ENCODE measurements around the gene ASS1.

Gene ASS1

DNA sequence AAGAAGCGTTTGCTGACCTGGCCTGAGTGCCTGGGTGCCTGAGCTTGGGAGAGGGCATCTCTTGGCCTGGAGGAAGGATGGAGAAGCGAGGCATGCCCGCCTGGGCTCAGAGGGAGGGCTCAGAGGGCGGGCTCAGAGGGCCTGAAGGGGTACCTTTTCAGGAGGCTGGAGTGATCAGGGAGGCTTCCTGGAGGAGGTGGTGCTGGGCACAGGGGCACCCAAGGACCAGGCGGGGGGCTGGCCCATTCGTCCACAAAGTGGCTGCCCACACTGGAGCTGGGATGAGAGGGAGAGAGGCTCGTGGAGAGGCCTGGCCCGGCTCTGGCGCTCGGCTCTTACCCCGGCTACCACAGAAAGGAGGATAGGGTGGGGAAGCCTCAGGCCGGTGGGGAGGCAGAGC, 32.8 kb downstream of the ASS1 start:
- no peak for DNase-seq

DNA sequence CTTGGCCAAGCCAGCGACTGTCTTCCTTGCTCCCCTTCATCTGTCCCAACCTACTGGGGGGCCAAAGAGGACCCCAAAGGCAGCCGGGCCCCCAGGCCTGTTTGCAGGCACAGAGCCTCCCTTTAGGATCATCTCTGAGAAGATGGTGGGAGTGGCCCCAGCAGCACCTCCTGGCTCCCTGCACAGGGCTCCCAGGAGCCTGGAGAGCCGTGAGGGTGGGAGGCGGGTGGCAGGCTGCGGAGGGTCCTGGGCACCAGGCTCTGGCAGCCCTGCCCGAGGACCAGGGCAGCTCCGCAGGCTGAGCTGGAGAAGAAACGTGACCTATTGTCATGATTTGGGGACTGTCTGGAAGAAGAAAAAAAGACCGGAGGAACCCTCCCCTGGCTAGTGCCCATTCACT, 33.4 kb downstream of the ASS1 start:
- DNase-seq, result no peak

DNA sequence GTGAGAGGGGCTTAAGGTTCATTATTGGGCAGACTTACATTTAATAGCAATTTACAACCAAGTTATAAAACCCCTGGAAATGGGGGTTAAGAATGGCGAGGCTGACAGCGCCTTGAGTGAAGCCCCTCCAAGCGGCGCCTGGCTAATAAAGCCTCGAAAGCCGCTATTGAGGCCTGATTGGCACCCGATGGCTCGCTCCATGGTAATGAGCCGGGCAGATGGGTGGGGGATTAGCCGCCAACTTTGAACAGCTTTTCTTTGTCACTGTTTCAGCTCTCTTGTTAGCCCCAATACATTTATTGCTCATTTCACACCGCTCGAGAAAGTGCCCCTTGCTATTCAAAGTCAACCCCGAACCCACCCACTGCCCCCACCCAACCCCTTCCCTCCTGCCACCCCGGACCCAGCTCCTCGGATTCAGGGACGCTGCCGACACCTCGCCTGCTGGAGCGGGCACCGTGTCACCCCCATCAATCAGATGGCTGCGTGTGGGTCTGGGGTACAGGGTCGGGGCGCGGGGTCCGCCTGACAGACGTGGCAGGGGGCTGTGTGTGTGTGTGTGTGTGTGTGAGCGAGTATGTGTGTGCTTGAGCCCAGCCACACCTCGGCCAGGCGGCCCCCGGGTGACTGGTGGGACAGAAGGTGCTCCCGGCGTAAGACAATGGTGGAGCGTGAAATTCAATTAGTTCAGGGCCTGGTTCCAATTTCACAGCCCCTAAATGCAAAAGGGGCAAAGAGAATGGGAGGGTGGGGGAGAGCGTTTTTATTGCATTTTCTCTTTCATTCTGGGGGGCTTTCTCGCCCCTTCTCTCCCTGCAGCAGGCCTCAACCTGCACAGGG, 34.2 kb downstream of the ASS1 start:
- no peak for DNase-seq

DNA sequence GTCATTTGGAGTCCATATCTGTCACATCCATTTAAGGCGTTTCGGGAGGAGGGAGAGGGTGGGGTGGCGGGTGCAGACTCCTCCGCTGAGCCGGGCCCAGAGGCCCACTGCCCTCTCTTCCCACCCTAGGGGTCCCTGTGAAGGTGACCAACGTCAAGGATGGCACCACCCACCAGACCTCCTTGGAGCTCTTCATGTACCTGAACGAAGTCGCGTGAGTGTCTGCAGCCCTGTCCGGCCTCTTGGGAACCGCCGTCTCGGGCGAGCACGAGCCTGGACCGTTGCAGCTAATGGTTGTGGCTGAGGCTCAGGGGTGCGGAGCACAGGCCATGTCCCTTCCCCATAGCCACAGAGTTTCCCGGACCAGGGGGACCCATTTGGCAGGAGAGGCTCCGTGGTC, 34.8 kb downstream of the ASS1 start:
- no peak for DNase-seq

DNA sequence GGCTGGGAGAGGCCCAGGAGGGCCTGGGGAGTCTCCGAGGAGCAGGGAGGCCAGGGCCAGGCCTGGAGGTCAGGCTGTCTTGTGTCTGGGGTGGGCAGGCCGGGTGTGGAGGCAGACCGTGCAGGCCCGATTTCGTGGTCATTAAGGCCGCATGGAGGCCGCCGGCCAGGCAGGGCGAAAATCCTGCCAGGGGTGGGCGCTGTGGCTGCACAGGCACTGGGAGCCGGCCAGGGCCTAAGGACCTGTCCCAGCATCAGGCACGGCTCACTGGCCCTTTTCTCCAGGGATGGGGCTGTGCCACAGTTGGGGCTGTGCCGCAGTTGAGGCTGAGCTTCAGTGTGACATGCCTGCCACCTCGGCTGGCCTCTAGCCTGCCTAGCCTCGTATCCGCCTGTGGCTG, 35.9 kb downstream of the ASS1 start:
- DNase-seq, result peak in 1 of 3 donors; percentile 11

DNA sequence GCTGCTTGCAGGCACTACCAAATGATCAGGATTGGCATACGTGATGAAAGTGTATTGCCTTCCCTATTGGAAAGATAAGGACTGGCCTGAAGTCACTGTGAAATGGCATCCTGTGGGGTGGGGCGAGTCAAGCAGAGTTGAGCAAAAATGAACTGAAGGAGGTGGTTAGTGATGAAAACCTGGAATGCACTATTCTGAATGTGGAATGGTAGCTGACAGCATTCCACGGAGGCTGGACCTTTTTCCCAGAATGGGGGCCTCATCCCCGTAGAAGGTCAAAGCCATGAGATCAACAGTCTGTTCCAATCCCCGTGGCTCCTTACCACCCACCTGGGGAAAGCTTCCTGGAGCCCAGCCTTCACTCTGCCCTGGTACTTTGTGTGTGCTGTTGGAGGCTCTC, 37.7 kb downstream of the ASS1 start:
- no peak for DNase-seq

DNA sequence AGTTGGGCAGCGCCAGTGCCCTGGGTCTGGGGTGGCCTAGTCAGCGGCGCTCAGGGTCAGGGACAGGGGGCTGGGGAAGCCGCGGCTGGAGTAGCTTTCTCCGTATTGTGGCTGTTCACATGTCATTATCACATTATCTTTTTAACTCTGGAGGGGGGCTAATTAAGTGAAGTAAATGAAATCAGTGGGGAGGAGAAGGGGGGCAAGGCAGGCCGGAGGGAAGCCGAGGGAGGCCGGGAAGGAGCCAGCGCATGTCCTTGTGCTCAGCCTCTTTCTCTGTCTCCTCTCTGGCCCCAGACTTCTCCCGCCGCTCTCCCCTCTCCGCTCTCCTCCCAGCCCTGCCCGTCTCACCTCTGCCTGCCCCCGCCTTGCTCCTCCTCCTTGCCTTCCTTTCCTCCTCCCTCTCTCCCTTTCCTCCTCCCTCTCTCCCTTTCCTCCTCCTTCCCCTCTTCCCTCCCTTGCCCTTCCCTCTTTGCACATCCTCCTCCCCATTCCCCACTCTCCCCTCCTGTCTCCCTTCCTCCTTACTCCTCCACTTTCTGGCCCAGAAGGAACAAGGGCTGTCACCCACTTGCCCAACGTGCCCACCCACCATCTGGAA, 38.7 kb downstream of the ASS1 start:
- no peak for DNase-seq

DNA sequence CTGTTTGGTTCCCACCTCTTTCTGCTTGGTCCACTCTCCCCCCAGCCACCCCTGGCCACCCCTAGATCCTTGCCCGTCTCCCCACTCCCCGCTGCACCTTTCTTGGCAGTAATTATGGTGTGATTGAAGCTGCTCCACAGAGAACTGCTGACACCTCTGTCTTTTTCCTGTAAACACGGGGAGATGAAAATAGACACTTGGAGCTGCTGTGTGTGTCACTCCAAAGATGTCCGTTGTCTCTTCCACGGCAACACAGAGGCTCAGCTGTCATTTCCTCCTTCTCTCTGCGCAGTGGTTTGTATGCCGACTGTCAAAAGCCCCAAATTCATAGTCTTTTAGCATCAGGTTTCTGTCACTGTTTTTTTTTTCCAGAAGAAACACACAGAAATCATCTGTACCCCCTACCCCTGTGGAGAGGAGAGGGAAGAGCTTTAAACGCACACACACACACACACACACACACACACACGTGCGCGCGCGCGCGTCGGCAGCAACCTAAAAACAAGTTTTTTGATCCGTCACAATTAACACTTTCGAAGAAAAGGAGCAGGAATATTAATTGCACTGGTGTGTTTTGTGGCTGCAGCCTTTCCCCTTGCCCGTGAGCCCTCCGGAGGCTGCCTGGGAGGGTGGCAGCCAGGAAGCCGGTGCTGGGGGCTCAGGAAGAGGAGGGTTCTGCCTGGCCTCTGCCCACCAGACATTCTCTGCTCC, 39.8 kb downstream of the ASS1 start:
- DNase-seq, result no peak

DNA sequence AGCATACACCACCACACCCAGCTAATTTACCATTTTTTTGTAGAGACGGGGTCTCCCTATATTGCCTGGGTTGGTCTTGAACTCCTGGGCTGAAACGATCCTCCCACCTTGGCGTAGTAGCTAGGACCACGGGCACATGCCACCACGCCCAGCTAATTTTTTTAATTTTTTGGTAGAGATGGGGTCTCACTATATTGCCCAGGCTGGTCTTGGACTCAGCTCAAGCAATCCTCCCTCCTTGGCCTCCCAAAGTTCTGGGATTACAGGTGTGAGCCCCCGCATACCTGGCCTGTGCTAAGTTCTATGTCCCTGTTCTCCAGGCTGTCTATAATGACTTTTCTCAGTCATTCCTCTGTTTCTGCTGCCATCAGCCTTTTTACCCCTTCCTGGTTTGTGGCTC, 41.3 kb downstream of the ASS1 start:
- no peak for DNase-seq

DNA sequence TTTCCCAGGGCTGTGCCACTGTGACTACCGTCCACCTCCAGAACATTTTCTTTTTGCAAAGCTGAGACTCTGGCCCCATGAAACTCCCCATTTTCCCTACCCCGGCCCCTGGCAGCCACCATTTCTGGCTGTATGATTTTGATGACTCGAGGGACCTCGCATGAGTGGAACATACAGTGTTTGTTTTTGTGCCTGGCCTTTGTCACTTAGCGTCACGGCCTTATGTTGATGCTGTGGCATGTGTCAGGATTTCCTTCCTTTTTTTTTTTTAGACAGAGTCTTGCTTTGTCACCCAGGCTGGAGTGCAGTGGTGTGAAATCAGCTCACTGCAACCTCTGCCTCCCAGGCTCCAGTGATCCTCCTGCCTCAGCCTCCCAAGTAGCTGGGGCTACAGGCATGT, 42.7 kb downstream of the ASS1 start:
- peak; percentile 8 to 30 (median 21) for DNase-seq

DNA sequence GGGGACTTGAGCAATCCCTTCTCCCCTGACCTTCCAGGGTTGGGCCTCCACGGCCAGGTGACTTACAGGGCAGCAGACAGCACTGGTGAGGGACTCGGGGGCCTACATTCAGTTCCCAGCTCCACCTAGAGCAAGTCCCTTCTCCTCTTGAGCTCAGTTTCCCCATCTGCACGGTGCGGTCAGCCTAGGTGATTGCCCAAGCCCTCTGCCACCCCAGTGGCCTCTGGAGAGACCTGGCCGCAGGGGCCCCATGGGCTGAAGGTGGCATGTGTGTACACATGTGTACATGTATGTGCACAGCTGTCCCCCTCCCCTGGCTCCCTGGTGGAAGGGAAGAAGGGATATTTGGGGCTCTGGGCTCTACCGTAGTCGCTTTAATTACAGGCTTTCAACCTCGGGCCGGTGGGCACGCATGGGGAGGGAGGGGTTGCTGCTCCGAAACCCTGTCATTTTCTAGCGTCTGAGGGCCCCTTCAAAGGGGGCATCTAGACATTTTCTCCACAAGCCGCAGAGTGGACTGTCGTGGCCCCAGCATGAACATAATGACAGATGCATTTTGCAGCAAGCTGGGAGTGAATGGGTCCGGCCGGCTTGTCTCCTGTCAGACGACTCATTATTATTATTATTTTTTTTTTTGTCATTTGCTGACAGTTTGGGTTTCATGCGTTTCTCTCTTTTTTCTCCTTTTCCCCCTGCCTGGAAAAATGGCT, 44.0 kb downstream of the ASS1 start:
- DNase-seq, result no peak

DNA sequence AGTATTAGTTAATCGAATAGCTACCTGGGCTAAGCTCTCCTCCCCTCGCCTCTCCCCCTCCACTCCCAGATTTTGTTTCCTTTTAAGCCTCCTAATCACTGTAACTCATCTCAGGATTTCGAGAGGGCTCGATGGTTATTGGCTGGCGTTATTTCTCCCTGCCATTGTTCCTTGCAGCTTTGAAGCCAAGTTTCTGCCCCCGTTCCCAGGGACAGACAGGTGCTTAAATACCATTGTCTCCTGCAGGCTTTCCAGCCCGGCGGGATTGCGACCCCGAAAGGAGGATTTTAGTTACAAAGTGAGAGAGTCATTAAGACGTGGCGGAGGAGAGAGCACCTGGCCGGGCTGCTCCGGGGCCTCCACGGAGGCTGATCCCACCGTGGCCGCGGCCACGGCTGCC, 46.2 kb downstream of the ASS1 start:
- DNase-seq, result no peak

DNA sequence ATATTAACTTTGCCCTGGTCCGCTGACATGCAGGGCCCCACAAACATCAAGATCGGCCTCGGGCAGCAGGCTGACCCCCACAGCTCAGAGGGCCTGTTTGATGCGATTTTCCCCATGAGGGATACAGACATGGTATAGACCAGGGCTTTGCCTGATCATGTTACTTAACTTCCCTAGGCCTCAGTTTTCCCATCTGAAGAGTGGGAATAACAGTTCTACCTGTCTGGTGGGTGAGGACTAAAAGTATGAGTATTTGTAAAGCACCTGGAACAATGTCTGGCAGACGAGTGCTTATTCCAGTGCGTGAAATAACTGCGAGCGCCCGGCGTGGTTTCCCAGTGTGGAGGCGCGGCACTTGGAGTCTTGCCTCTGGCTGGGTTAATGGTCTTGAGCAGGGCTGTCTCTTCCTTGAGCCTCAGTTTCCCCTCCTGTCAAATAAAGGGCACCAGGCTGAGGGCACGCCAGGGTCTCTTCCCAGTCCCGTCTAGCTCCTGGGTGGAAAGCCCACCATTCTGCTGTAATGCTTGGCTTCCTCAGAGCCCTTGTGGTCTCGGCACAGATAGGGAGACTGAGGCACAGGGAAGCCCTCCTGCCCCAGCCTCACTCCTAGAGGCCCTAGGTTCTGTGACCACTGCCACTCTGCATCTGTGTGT, 47.2 kb downstream of the ASS1 start:
- DNase-seq, result no peak

DNA sequence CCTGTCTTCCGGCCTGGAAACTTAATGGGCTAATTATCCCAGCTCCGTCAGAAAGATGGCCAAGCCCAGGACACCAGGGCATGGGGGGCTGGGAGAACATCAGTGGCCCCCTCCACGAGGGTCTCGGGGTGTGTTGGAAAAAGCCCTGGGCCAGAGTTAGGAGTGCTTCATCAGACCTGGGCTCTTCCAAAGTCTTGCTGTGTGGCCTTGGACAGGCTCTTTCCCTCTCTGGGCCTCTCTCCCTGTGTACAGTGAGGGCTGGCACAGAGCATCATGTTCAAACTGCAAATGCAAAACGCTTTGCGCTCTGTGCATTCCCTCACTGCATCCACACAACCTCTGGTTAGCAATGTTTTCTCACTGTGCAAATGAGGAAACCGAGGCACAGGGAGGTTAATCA, 48.3 kb downstream of the ASS1 start:
- no peak for DNase-seq

DNA sequence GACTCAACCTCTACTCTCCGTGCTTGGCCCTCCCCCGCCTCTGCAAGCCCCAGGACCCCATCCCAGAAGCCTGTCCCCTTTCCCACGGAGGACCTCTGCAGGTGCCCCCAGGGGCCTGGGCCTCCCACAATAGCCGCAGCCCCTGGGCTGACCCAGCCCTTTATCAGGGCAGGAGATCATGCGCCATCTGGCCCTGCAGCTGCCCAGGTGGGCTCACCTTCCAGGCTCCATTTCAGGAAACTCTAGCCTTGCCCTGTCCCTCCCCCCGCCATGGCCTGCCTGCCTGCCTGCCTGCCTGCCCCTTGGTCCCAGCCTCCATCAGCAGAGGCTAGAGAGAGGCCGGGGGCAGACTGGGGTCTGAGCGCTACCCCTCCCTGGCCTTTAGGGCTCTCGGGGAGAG, 48.7 kb downstream of the ASS1 start:
- DNase-seq, result no peak

DNA sequence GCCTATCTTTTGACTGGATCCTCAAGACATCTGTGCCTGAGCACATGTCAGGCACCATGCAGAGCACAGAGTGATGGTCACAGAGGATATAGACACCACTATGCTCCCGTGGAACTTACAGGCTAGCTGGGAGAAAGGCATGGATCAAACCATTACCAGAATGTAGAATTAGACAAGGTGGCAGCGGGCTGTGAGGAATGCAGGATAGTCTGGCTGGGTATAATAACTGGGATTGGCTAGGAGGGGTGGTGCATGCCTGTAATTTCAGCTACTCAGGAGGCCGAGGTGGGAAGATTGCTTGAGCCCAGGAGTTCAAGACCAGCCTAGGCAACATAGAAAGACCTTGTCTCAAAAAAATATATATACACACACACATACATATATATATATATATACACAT, 50.3 kb downstream of the ASS1 start:
- no peak for DNase-seq

DNA sequence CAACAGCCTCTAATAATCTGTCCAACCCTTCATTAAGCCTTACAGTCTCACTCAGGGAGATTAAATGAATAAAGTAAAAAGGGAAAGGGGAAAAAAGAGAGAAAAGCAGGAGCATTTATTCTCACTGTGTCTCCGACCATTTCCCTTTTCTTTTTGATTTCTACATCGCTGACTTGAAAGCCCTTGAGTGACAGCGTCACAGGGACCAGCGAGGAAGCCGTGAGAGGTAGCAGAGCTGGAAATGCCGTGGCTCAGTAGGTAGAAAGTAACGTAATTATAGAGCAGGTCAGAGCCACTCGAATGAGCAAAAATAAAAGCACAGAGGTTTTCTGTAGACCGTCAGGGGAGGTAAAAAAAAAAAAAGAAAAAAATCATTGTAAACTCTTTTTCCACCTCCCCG, 52.4 kb downstream of the ASS1 start:
- no peak for DNase-seq

DNA sequence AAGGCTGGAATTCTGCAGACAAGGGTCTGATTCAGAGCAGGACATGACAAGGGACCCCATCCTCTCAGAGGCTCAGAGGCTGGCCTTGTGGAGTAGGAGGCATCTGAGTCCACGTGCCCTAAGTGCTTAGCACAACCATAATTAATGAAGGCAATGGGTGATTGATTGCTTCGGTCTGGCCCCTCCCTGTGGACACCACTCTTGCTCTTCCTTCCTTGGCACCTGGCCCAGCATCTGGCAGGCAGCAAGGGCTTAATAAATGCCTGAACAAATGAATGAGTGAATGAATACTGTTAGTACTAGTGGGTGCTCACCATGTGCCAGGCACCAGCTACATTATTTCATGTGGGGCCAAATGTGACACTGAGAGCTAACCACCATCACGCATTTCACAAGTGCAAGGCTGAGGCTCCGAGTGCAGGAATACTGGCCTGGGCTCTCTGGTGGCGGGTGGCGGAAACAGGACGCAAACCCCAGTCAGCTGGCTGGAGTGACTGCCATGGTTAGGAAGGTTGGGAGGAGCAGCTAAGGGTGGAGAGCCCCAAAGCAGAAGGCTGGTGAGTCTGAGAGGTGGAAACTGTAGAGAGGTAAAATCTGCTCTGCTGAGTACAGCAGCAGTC, 53.6 kb downstream of the ASS1 start:
- no peak for DNase-seq

DNA sequence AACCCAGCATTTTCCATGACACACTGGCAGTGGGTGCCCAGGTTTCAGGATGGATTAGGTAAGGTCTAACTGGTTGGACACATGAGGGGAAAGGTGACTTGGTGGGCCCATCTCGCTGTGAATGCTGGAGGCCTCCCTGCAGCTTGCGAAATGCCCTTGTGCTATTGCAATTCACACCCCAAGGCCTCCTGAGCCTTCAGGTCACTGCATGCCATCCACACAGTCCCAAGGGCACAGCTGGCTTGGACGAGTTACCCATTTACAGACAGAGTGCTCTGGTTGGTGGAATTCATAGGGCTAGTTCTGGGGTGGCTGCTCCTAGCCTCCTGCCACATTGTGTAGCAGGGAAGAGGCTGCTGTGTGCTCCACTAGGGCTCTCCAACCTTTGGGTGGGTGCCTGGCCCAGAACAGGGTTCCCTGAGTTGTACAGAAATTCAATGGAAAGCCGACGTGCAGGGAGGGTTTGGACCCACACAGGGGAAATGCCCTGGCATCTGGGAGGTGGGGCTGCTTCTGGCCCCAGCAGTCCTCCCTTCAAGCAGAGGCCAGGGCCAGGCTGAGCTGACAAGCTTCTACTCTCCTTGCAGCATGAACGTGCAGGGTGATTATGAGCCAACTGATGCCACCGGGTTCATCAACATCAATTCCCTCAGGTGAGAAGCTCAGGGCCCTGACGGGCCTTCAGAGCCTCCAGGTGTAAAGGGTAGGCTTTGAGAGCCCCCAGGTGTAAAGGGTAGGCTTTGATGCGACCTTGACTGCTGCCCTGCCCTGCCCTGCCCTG, 54.3 kb downstream of the ASS1 start:
- no peak for DNase-seq

DNA sequence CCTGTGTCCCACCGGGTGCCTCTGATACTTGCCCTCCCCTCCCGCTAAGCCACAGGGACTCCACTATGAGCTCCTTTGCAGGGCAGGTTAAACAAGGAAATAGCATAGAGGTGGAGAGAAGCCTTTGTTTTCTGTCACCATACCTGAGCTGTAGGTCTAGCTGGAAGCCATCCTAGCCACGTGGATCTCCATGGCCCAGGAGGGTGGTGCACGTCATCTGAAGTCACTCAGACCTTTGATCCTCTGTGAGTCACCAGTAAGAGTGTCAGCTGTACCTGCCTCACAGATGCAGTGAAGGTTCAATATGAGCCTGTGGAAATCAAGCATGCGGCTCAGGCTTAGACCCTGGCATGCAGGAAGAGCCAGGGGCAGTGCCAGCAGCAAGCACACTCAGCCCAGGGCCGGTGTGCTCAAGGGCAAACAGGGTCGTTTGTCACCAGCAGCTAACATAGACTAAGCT, 55.1 kb downstream of the ASS1 start:
- no peak for DNase-seq

DNA sequence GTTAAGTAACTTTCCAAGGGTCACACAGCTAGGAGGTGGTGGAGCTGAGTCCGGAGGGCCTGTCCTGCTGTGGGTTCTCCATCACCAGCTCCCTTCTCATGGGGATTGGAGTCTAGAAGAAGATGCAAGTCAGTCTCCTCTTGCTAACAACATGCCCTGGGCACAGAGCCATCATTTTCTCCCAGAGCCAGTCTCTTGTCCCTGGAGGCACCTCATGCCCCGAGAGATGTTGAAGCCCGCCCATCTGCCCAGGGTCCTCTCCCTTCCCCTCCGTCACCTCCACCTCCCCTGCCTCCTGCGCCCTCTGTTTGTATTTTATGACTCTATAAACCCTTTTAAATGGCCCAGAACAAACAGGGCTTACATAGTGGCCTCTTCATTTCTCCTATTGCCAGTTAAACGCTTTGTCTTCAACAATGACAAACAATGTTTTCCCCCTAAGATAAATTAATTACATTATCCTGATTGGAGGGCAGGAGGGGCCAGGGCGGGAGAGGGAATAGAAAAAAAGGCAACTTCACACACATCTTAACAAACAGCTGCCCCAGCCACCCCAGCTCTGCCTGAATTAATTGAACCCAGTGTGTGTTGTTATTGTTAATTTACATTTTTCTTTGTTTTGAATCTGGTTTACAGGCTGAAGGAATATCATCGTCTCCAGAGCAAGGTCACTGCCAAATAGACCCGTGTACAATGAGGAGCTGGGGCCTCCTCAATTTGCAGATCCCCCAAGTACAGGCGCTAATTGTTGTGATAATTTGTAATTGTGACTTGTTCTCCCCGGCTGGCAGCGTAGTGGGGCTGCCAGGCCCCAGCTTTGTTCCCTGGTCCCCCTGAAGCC, 55.8 kb downstream of the ASS1 start:
- no peak for DNase-seq

Data from suppressor macrophage treated with lipopolysaccharide for 1 hour (primary cell).